K562 (cell line): ENCODE measurements around the gene HNRNPA3. TPM values are rescaled to one million over a fixed set of nuclear protein-coding genes. Genes with fewer than 3 reads are reported as not detected.

ENCODE experiments used
- ARID2 ChIP-seq: fragments of 450-650 bp; IDR thresholded peaks from 2 replicates; pipeline ENCODE4 v1.6.1; 2017; ENCODE audit warnings: antibody characterized with exemption, mild to moderate bottlenecking
- BCOR ChIP-seq: fragments of 450-650 bp; IDR thresholded peaks from 2 replicates; pipeline ENCODE4 v1.6.1; 2016
- CAMTA2 ChIP-seq: fragments of 250-450 bp; sonication (Bioruptor Pico); conservative IDR thresholded peaks from 2 replicates; pipeline ENCODE4 v1.5.1; 2022
- CBX3 ChIP-seq, 2 experiments: IDR thresholded peaks; 1 replicate in 1 of 2; 2 replicates in 1 of 2; pipeline ENCODE4 v1.6.1; 2012; ENCODE audit warnings: inconsistent platforms in 2 of 2, low read length in 2 of 2, borderline replicate concordance in 1 of 2, control low read depth in 1 of 2
- DMBX1 ChIP-seq: fragments of 250-450 bp; sonication (Bioruptor Pico); IDR thresholded peaks from 2 replicates; pipeline ENCODE4 v1.8.0; 2022; ENCODE audit warnings: inconsistent platforms, mild to moderate bottlenecking, moderate library complexity, borderline replicate concordance
- GTF2F1 ChIP-seq: IDR thresholded peaks from 2 replicates; pipeline ENCODE4 v1.6.1; 2011; ENCODE audit warnings: low read depth, low read length, improper control_type of control experiment
- NR2C1 ChIP-seq, 2 experiments: fragments of 450-650 bp; IDR thresholded peaks; 2 replicates each; pipeline ENCODE4 v1.6.1; 2017; ENCODE audit warnings: mild to moderate bottlenecking in 2 of 2, antibody characterized with exemption in 1 of 2, inconsistent platforms in 1 of 2, missing compliant biosample characterization in 1 of 2, missing genetic modification characterization in 1 of 2
- OTX1 ChIP-seq: fragments of 450-650 bp; formaldehyde crosslinking; IDR thresholded peaks from 2 replicates; pipeline ENCODE4 v1.4.0; 2022; ENCODE audit warnings: mild to moderate bottlenecking
- POLR2B ChIP-seq: fragments of 450-650 bp; IDR thresholded peaks from 2 replicates; pipeline ENCODE4 v1.6.1; 2018; ENCODE audit warnings: low read depth; ENCODE audit not compliant: partially characterized antibody
- RBM15 ChIP-seq: fragments of 200-400 bp; formaldehyde crosslinking; IDR thresholded peaks from 2 replicates; pipeline ENCODE4 v1.6.1; 2018; ENCODE audit warnings: mild to moderate bottlenecking, low read length, moderate library complexity; ENCODE audit not compliant: insufficient read depth
- SIRT6 ChIP-seq: IDR thresholded peaks from one replicate; pipeline ENCODE4 v1.6.1; 2012; ENCODE audit warnings: low read depth, mild to moderate bottlenecking, control low read depth, inconsistent platforms, low read length, moderate library complexity
- STAG1 ChIP-seq: sonication (generic); formaldehyde crosslinking; IDR thresholded peaks from 2 replicates; pipeline ENCODE4 v1.5.0; 2020; ENCODE audit warnings: missing genetic modification reagents, borderline replicate concordance
- ZNF217 ChIP-seq: sonication (generic); formaldehyde crosslinking; IDR thresholded peaks from 2 replicates; pipeline ENCODE4 v1.8.0; 2022; ENCODE audit warnings: mild to moderate bottlenecking, missing genetic modification reagents
- ZNF282 ChIP-seq: sonication (generic); formaldehyde crosslinking; IDR thresholded peaks from 2 replicates; pipeline ENCODE4 v1.8.1; 2023; ENCODE audit warnings: missing genetic modification reagents
- ZNF316 ChIP-seq: fragments of 450-650 bp; IDR thresholded peaks from 2 replicates; pipeline ENCODE4 v1.6.1; 2016
- polyA plus RNA-seq, 8 experiments: library from polyadenylated mRNA; depleted of rRNA in 4 of 8; stranded (reverse) in 5 of 8; unstranded in 3 of 8; fragments of >200 nt; fragmentation: Nextera tagmentation in 2 of 8; fragmentation: Illumina TruSeq in 1 of 8; extraction: Ambion mirVana in 2 of 8; extraction: Trizol in 1 of 8; gene quantifications; 2 replicates each; pipeline versions ENCODE4 v1.2.1 to v1.2.3, GENCODE V29; 2011 to 2014; ENCODE audit warnings: inconsistent platforms in 1 of 8, missing spikeins in 1 of 8
- total RNA-seq, 7 experiments: library from RNA; depleted of rRNA in 6 of 7; stranded (reverse); fragments of >200 nt in 6 of 7; fragmentation: Illumina TruSeq in 2 of 7; extraction: Trizol in 2 of 7; gene quantifications; 2 replicates each; pipeline versions ENCODE4 v1.2.1 to v1.2.3, GENCODE V29; 2011 to 2021; ENCODE audit warnings: low replicate concordance in 1 of 7
- TF ChIP-seq, protein P1 (sequence below): sonication (generic); formaldehyde crosslinking; IDR thresholded peaks from 2 replicates; pipeline ENCODE4 v1.8.0; 2023; ENCODE audit warnings: mild to moderate bottlenecking, missing genetic modification reagents
- TF ChIP-seq, protein P2 (sequence below): sonication (generic); formaldehyde crosslinking; IDR thresholded peaks from 2 replicates; pipeline ENCODE4 v1.8.1; 2023; ENCODE audit warnings: mild to moderate bottlenecking, missing genetic modification reagents
- TF ChIP-seq, protein P3 (sequence below): fragments of 250-450 bp; sonication (Bioruptor Pico); IDR thresholded peaks from 2 replicates; pipeline ENCODE4 v1.4.0; 2020
- TF ChIP-seq, protein P4 (sequence below): sonication (generic); formaldehyde crosslinking; IDR thresholded peaks from 2 replicates; pipeline ENCODE4 v1.8.0; 2022; ENCODE audit warnings: mild to moderate bottlenecking, missing genetic modification reagents, borderline replicate concordance
- TF ChIP-seq, protein P5 (sequence below): fragments of 450-650 bp; IDR thresholded peaks from 2 replicates; pipeline ENCODE4 v1.6.1; 2016; ENCODE audit warnings: borderline replicate concordance

Gene HNRNPA3
- total and polyA plus RNA-seq, 9 of the 15 experiments (the other 6 are each of a cell fraction or from before 2014, with no cell fraction given) = 72.8 to 428 (median 192) TPM

DNA sequence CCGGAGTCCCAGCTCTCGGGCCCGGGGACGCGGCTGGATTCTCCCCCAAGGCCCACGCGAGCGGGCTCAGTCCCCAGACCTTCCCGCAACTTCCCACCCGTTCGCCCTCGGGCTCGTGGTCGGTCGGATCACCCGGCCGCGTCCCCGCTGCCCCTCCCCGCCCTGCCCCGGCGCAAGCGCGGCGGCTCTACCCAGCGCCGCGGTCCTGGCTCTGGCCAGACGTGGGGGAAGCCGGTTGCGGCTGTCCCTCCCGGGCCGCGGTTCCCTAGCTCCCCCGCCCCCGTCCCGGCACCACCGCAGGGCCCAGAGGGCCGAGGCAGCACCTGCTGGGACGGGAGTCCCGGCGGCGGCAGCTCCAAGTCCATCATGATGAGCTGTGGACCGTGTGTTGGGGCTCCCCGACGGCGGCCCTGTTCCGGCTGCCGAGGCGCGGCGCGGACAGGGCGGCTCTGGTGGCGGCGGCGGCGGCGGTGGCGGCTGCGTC is 51.7 kb downstream of the HNRNPA3 start (continued):
- TF ChIP-seq, protein P1, sequence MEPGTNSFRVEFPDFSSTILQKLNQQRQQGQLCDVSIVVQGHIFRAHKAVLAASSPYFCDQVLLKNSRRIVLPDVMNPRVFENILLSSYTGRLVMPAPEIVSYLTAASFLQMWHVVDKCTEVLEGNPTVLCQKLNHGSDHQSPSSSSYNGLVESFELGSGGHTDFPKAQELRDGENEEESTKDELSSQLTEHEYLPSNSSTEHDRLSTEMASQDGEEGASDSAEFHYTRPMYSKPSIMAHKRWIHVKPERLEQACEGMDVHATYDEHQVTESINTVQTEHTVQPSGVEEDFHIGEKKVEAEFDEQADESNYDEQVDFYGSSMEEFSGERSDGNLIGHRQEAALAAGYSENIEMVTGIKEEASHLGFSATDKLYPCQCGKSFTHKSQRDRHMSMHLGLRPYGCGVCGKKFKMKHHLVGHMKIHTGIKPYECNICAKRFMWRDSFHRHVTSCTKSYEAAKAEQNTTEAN = peak; percentile 79; the same call in 1 of the 2 replicates
- TF ChIP-seq OTX1 = no peak
- TF ChIP-seq DMBX1 (CRISPR knock-in tag) = no peak
- TF ChIP-seq STAG1 (CRISPR knock-in tag) = no peak; the same call in 1 of the 2 replicates
- peak; percentile 11; the same call in 1 of the 2 replicates for TF ChIP-seq ZNF282
- 0 out of 2 replicates have a peak, but pooled peaks have one; percentile 61 for TF ChIP-seq RBM15
- no peak for TF ChIP-seq BCOR
- TF ChIP-seq CBX3 (IDR thresholded peaks at IDR 0.05; ENCODE audit: borderline replicate concordance in 1 of 2, low read length in 2 of 2) = no peak
- no peak for TF ChIP-seq ZNF316
- TF ChIP-seq, protein P2, sequence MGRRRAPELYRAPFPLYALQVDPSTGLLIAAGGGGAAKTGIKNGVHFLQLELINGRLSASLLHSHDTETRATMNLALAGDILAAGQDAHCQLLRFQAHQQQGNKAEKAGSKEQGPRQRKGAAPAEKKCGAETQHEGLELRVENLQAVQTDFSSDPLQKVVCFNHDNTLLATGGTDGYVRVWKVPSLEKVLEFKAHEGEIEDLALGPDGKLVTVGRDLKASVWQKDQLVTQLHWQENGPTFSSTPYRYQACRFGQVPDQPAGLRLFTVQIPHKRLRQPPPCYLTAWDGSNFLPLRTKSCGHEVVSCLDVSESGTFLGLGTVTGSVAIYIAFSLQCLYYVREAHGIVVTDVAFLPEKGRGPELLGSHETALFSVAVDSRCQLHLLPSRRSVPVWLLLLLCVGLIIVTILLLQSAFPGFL (CRISPR knock-in tag) = no peak
- TF ChIP-seq, protein P3, sequence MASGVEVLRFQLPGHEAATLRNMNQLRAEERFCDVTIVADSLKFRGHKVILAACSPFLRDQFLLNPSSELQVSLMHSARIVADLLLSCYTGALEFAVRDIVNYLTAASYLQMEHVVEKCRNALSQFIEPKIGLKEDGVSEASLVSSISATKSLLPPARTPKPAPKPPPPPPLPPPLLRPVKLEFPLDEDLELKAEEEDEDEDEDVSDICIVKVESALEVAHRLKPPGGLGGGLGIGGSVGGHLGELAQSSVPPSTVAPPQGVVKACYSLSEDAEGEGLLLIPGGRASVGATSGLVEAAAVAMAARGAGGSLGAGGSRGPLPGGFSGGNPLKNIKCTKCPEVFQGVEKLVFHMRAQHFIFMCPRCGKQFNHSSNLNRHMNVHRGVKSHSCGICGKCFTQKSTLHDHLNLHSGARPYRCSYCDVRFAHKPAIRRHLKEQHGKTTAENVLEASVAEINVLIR (CRISPR knock-in tag) = no peak
- TF ChIP-seq, protein P4, sequence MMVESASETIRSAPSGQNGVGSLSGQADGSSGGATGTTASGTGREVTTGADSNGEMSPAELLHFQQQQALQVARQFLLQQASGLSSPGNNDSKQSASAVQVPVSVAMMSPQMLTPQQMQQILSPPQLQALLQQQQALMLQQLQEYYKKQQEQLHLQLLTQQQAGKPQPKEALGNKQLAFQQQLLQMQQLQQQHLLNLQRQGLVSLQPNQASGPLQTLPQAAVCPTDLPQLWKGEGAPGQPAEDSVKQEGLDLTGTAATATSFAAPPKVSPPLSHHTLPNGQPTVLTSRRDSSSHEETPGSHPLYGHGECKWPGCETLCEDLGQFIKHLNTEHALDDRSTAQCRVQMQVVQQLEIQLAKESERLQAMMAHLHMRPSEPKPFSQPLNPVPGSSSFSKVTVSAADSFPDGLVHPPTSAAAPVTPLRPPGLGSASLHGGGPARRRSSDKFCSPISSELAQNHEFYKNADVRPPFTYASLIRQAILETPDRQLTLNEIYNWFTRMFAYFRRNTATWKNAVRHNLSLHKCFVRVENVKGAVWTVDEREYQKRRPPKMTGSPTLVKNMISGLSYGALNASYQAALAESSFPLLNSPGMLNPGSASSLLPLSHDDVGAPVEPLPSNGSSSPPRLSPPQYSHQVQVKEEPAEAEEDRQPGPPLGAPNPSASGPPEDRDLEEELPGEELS = no peak; the same call in 1 of the 2 replicates
- TF ChIP-seq NR2C1 (IDR thresholded peaks at IDR 0.05) = no peak
- no peak for TF ChIP-seq NR2C1 (tag; IDR thresholded peaks at IDR 0.05)
- TF ChIP-seq SIRT6 = no peak
- no peak for TF ChIP-seq GTF2F1
- TF ChIP-seq ZNF217 (CRISPR knock-in tag) = no peak
- TF ChIP-seq CAMTA2 = 0 out of 2 replicates have a peak, but pooled peaks have one; percentile 32
- TF ChIP-seq POLR2B = no peak
- TF ChIP-seq ARID2 = no peak
- TF ChIP-seq, protein P5, sequence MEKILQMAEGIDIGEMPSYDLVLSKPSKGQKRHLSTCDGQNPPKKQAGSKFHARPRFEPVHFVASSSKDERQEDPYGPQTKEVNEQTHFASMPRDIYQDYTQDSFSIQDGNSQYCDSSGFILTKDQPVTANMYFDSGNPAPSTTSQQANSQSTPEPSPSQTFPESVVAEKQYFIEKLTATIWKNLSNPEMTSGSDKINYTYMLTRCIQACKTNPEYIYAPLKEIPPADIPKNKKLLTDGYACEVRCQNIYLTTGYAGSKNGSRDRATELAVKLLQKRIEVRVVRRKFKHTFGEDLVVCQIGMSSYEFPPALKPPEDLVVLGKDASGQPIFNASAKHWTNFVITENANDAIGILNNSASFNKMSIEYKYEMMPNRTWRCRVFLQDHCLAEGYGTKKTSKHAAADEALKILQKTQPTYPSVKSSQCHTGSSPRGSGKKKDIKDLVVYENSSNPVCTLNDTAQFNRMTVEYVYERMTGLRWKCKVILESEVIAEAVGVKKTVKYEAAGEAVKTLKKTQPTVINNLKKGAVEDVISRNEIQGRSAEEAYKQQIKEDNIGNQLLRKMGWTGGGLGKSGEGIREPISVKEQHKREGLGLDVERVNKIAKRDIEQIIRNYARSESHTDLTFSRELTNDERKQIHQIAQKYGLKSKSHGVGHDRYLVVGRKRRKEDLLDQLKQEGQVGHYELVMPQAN = no peak
